HS-27A (cell line): ENCODE data around the gene ANKH.

Experiments used
- DNase-seq: peaks from one replicate; pipeline ENCODE4 v3.0.0-alpha.2; 2012; ENCODE audit warnings: low read depth, missing footprints

The ANKH gene

GRCh38 chr5:14663734-14664269, 207.8 kb downstream of the ANKH start:
- no peak for DNase-seq

- no peak for DNase-seq
Observed at GRCh38 chr5:14662721-14663260, 208.8 kb downstream of the ANKH start.

GRCh38 chr5:14660833-14661232, 210.7 kb downstream of the ANKH start:
- no peak for DNase-seq

- DNase-seq, result no peak
Observed at GRCh38 chr5:14659821-14660607, 211.6 kb downstream of the ANKH start.

- DNase-seq, result no peak
Observed at GRCh38 chr5:14656898-14657297, 214.7 kb downstream of the ANKH start.

- no peak for DNase-seq
Observed at GRCh38 chr5:14655146-14655741, 216.3 kb downstream of the ANKH start.
